Measurements from ENCODE around the gene SCARF2.
A peak's percentile ranks its signal among the peaks of the same experiment; 100 is the strongest.
"Not testable (repeated sequence)": the region's sequence is repeated elsewhere in the genome, so short reads cannot be mapped to it uniquely, and the experiment has no call there.

SCARF2 gene

GRCh38 chr22:20459152-20459542 lies 21.5 kb upstream of the SCARF2 start:
- DNase-seq: no peak

GRCh38 chr22:20458530-20459151 lies 21.0 kb upstream of the SCARF2 start:
- DNase-seq: no peak

- DNase-seq: no peak
Measured at GRCh38 chr22:20457506-20458240, 20.0 kb upstream of the SCARF2 start.

- no peak for DNase-seq
Measured at GRCh38 chr22:20456722-20457076, 19.1 kb upstream of the SCARF2 start.

- peak; percentile 77 to 83 for DNase-seq
Measured at GRCh38 chr22:20456064-20456721, 18.6 kb upstream of the SCARF2 start.

GRCh38 chr22:20455709-20456063 lies 18.1 kb upstream of the SCARF2 start:
- no peak for DNase-seq

- DNase-seq: no peak
Measured at GRCh38 chr22:20453222-20453621, 15.6 kb upstream of the SCARF2 start.

- no peak for DNase-seq
Measured at GRCh38 chr22:20451920-20452319, 14.3 kb upstream of the SCARF2 start.

- DNase-seq: not testable (repeated sequence)
Measured at GRCh38 chr22:20451129-20451778, 13.6 kb upstream of the SCARF2 start.

- no peak for DNase-seq
Measured at GRCh38 chr22:20450551-20450906, 12.9 kb upstream of the SCARF2 start.

- DNase-seq: no peak
Measured at GRCh38 chr22:20449819-20450550, 12.4 kb upstream of the SCARF2 start.

GRCh38 chr22:20448630-20449029 lies 11.0 kb upstream of the SCARF2 start:
- DNase-seq: no peak

GRCh38 chr22:20446383-20446970 lies 8.9 kb upstream of the SCARF2 start:
- DNase-seq: no peak

GRCh38 chr22:20444325-20444724 lies 6.7 kb upstream of the SCARF2 start:
- no peak for DNase-seq

GRCh38 chr22:20442485-20443284 lies 5.1 kb upstream of the SCARF2 start:
- no peak for DNase-seq

- DNase-seq: no peak
Measured at GRCh38 chr22:20441631-20442484, 4.2 kb upstream of the SCARF2 start.

GRCh38 chr22:20440637-20441591 lies 3.3 kb upstream of the SCARF2 start:
- no peak for DNase-seq

- DNase-seq: no peak
Measured at GRCh38 chr22:20439928-20440575, 2.4 kb upstream of the SCARF2 start.

GRCh38 chr22:20439556-20439927 lies 1.9 kb upstream of the SCARF2 start:
- DNase-seq: no peak
